ENCODE measurements around the gene HGD.

Gene HGD

GRCh38 chr3:120623727-120624093 lies 58.3 kb downstream of the HGD start:
- no peak for TF ChIP-seq CTCF (IDR thresholded peaks at IDR 0.05)

DNA sequence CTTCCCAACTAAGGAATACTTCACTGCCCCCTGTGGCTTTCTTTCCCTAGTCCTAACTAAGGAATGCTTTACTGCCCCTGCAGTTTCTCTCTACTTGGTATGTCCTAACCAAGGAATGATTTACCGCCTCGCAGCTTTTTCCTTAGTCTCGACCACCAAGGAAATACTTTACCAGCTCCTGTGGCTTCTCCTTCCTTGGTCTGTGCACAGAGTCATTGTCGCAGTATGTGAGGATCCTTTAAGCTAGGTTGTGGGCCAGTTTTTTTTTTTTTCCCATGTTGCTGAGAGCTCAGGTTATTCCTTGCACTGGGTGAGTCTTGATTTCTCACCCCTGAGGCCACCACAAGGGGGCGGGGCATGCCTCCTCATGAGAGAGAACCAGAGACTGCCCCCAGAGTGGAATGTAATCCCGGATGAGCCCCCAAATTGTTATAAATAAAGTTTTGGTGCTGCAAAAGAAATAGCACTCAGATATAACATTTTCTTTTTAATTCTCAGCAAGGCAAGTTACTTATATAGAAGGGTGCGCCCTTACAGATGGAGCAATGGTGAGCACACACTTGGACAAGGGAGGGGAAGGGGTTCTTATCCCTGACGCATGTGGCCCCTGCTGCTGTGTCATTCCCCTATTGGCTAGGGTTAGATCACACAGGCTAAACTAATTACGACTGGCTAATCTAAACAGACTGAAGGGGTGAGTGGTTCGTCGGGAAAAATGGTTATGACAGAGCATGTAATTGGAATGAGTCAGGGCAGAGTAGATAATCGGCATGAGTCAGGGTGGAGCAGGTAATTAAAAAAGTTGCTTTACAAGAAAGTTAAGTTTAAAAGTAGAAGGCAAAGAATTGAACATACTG lies 58.9 kb downstream of the HGD start:
- no peak; the same call in 1 of the 2 replicates for TF ChIP-seq CTCF (IDR thresholded peaks at IDR 0.05)

DNA sequence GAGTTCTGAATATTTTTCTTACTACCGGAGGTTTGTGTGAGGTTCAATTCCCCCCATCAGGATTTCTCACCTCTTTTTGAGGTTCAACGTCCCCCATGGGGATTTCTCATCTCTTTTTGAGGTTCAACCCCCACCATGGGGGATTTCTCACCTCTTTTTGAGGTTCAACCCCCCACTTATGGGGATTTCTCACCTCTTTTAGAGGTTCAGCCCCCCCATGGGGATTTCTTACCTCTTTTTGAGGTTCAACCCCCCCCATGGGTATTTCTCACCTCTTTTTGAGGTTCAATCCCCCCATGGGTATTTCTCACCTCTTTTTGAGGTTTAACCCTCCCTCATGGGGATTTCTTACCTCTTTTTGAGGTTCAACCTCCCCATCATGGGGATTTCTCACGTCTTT lies 59.6 kb downstream of the HGD start:
- TF ChIP-seq CTCF (IDR thresholded peaks at IDR 0.05): no peak

- no peak for TF ChIP-seq CTCF (IDR thresholded peaks at IDR 0.05)
These were observed 66.0 kb downstream of the HGD start for GRCh38 chr3:120615847-120616609.

- TF ChIP-seq CTCF (IDR thresholded peaks at IDR 0.05): no peak
These were observed 67.3 kb downstream of the HGD start for GRCh38 chr3:120614765-120615164.

DNA sequence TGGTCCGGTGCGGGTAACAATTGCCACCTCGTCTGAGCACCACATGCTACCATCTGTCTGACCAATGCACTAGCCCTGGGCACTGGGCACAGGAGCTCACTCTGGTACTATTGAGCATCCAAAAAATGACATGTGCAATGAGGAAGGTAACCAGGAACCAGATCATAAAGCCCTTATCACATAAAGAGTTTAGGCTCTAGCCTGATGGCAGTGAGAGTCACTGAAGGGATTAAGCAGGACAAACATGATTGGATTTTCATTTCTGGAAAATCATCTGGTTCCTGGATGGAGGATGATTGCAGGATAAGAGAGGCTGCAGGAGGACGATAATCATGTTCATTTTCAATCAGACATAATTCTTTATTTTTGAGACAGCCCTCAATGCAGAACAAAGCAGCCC lies 73.5 kb downstream of the HGD start:
- TF ChIP-seq CTCF (IDR thresholded peaks at IDR 0.05): no peak

DNA sequence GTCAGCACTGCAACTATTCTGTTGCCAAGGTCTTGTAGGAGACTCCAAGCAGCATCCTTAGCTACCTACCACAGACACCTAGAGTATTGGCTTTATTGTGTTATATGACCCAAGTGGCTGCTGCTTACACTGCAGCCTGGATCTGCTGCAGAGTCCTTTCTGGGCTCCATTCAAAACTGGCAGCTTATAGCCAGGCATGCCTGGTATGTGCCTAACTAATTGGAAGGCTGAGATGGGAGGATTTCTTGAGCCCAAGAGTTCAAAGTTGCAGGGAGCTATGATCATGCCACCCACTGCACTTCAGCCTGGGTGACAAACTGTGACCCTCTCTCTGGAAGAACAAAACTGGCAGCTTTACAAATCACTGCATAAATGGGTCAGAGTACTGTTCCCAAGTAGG lies 77.3 kb downstream of the HGD start:
- TF ChIP-seq CTCF (IDR thresholded peaks at IDR 0.05): no peak

Measured in LNCAP (cell line).